Fibroblast of the aortic adventitia (primary cell): Measurements from ENCODE around the gene FHIT. TPM values are rescaled to one million over a fixed set of nuclear protein-coding genes. Genes with fewer than 3 reads are reported as not detected.

Source experiments
- DNase-seq: peaks from one replicate; pipeline ENCODE4 v3.0.0-alpha.2; 2010; ENCODE audit warnings: low read depth
- H3K4me3 ChIP-seq: 2 replicates; pipeline ENCODE4 v1.5.1; 2011; ENCODE audit warnings: low read depth, mild to moderate bottlenecking, control low read depth, low read length, moderate library complexity
- total RNA-seq: library from RNA; depleted of rRNA; stranded (reverse); fragments of >200 nt; gene quantifications from 2 replicates; pipeline ENCODE4 v1.2.3, GENCODE V29; 2012; ENCODE audit warnings: low replicate concordance
- TF ChIP-seq, protein P1 (sequence below): IDR thresholded peaks from 2 replicates; pipeline ENCODE4 v1.5.1; 2011; ENCODE audit warnings: mild to moderate bottlenecking, low read length, control low read depth, inconsistent platforms; ENCODE audit not compliant: insufficient read depth

FHIT gene
- total RNA-seq, 1 donor = 1.5 TPM

DNA sequence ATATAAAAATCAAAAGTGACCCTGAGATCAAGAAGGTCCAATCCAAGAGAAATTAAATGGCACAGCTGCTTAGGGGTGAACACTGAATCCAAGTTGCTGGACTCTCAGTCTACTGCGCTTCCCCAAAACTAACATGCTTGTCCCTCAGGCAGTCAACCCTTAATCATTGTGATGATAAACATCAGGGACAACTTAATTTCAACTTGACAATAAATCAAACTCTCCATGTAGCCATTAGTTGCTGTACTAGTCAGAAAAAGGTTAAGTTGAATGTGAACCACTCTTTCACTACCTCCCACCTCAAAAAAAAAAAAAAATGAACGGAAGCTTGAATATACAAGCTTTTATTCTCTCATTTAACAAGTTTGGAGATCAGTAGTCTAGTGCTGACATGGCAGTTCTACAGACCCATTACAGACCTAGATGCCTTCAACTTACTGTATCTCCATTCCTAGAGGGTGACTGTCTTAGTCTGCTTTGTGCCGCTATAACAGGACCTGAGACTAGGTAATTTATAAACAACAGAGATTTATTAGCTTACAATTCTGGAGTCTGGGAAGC, 185.7 kb downstream of the FHIT start:
- no peak overlapping the region for H3K4me3 ChIP-seq
- DNase-seq = no peak
- TF ChIP-seq, protein P1, sequence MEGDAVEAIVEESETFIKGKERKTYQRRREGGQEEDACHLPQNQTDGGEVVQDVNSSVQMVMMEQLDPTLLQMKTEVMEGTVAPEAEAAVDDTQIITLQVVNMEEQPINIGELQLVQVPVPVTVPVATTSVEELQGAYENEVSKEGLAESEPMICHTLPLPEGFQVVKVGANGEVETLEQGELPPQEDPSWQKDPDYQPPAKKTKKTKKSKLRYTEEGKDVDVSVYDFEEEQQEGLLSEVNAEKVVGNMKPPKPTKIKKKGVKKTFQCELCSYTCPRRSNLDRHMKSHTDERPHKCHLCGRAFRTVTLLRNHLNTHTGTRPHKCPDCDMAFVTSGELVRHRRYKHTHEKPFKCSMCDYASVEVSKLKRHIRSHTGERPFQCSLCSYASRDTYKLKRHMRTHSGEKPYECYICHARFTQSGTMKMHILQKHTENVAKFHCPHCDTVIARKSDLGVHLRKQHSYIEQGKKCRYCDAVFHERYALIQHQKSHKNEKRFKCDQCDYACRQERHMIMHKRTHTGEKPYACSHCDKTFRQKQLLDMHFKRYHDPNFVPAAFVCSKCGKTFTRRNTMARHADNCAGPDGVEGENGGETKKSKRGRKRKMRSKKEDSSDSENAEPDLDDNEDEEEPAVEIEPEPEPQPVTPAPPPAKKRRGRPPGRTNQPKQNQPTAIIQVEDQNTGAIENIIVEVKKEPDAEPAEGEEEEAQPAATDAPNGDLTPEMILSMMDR = no peak

DNA sequence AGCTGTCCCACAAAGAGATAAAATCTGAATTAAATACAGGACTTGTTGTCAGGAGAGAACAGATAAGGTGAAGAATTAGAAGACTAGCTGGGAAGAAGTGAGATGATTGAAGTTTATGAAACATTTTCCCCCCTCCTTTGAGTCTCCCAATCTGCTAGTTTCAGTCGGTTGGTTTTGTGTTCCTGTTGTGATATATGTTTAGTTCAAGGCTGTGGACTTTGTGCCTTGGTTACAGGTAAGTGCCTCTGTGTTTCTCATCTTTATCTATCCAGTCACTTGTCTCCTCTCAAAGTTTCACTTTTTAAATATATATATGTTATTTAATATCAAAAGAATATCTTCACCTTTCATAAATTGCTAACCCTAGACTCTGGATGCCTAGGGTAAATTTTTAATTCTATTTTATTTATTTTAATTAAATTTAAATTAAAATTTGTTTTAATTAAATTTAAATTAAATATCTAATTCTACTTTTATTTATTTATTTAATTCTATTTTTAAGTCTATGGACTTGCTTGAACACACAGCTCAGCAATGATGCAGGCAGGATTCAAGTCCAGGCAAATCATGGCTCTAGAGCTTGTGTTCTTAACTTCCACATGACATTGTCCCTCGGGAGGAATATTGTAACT, 190.0 kb downstream of the FHIT start:
- no peak for DNase-seq
- no peak overlapping the region for H3K4me3 ChIP-seq
- TF ChIP-seq, protein P1 = no peak

DNA sequence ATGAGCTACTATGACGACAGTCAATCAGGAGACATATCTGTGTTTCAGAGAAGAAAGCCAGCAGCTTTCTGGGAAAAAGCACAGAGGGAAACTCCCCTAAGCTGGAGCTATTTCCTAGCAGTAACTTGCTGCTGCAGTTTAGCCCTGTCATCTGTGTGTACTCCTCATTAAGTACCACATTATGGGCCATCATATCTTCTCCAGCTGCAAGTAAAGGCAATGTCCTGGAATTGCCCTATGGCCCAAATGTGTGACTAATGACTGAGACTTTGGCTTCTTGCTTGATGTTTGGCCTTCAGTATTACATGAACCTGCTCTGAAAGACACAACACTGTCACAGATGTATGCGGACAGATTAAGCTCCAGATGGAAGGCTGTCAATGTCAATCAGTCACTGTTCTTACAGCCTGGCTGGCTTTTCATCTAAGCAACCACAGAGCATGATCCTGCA, 190.8 kb downstream of the FHIT start:
- DNase-seq = no peak
- TF ChIP-seq, protein P1 = no peak

DNA sequence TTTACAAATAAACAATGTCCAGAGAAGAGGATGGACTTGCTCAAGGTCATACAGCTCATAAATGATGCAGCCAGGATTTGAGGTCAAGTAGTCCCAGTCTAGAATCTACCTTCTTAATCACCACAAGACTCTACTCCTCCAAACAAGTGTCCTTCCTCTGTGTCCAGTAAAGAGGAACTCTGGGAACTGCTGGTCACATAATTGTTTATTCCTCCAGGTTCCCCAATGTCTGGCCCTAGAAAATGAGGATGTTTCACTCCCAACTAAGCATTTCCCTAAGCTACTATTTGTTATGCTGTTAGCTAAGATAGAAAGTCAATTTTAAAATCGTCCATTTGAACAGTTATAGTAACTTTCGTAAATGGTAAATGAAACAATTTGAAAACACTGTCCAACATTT, 192.4 kb downstream of the FHIT start:
- no peak for DNase-seq
- no peak overlapping the region for H3K4me3 ChIP-seq
- TF ChIP-seq, protein P1 = no peak

More for the DNA sequence above, 190.8 kb downstream of the FHIT start:
- no peak overlapping the region for H3K4me3 ChIP-seq

DNA sequence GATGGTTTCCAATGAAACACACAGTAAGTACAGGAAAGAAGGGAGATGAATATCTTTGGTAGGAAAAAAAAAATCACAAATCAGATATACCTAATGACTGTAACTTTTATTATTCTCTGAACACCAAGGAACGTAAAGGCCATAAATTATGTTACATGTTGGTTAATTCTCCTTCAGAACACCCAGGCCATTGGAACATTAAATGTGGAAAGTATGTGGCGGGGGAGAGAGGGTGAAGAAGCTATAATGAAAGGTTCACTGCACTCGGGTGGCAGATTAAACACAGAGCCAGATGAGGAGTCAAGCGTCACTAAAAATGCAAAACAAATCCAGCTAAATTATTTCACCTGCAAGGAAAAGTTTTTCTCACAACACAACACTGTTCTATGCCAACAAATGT, 193.8 kb downstream of the FHIT start:
- TF ChIP-seq, protein P1 = no peak
- DNase-seq = no peak
- no peak overlapping the region for H3K4me3 ChIP-seq

DNA sequence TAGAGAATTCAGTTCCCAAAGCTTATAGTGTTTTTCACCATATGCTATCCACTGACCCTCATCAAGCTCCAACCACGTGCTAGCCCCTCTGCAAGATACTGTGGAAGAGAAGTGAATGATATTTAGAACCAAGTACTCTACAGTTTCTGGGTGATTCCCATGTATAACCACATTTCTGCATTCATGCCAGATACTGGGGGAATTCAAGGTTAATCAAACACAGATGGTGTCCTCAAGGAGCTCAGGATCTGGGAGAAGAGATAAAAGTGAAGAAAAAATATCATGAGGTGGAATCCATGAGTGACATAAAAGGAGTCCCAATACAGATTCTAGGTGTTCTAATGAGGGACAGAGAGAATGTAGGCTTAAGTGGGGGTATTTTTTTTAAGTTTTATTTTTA, 195.8 kb downstream of the FHIT start:
- DNase-seq = no peak
- TF ChIP-seq, protein P1 = no peak
- no peak overlapping the region for H3K4me3 ChIP-seq
